A673 (cell line): ENCODE measurements around the gene MYRIP.

Source experiments
- CTCF ChIP-seq: fragments of 300-800, 200-600 bp; sonication (generic); conservative IDR thresholded peaks from 2 replicates; pipeline ENCODE4 v1.5.1; 2017; ENCODE audit warnings: low read depth, mild to moderate bottlenecking, antibody characterized with exemption, low read length, moderate library complexity, mixed read lengths
- EZH2 ChIP-seq: fragments of 200-600 bp; sonication (generic); IDR thresholded peaks from 2 replicates; pipeline ENCODE4 v1.6.1; 2017; ENCODE audit warnings: borderline replicate concordance, low read depth, mild to moderate bottlenecking, mixed read lengths, antibody characterized with exemption, low read length; ENCODE audit not compliant: poor library complexity, severe bottlenecking

- no peak for TF ChIP-seq EZH2
- TF ChIP-seq CTCF, result no peak
Observed at GRCh38 chr3:39935261-39935660, 125.9 kb downstream of the MYRIP start.
